Stimulated activated CD8-positive, alpha-beta memory T cell treated with anti-CD3 and anti-CD28 coated beads, Interleukin-4, amount 100 ng/mL, for 4 hours (primary cell): ENCODE data around the gene HOXA7.

ENCODE experiments used
- DNase-seq, 2 donors: peaks; one replicate each; pipeline ENCODE4 v3.0.0-alpha.2; 2020; ENCODE audit warnings: low read depth in 2 of 2, low spot score in 1 of 2

Gene HOXA7

GRCh38 chr7:27148031-27148755 lies 8.3 kb downstream of the HOXA7 start:
- no peak for DNase-seq

- DNase-seq = no peak
Observed at GRCh38 chr7:27147199-27148030, 9.1 kb downstream of the HOXA7 start, which contains the start of gene HOXA6. HOXA6 (minus strand) TSS chr7:27147774; CDS start chr7:27147749, 25 bp downstream.

GRCh38 chr7:27146491-27147198 lies 9.8 kb downstream of the HOXA7 start:
- DNase-seq = no peak

DNA sequence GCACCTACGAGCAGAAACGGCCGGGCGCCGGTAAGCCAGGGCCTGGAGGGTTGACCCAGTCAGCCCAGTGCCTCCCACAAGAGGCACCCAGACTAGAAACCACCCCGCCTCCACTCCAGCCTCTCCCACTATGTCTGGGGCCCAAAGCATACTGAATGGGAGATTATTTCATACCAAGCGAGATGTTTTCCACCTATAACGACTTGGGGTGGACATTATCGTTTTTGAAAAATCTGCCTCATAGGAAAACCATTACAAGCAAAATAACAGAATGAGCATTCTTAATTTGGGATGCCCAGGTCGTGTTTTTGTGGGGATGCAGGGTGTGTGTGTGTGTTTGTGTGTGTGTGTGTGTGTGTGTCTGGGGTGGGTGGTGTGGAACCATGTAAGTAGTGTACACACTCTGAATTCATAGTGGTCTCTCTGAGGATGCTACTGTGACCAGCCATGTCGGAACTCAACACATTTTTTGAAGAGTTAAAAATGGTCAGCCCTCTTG lies 10.5 kb downstream of the HOXA7 start:
- no peak for DNase-seq

GRCh38 chr7:27145165-27145913 lies 11.1 kb downstream of the HOXA7 start:
- DNase-seq = no peak

DNA sequence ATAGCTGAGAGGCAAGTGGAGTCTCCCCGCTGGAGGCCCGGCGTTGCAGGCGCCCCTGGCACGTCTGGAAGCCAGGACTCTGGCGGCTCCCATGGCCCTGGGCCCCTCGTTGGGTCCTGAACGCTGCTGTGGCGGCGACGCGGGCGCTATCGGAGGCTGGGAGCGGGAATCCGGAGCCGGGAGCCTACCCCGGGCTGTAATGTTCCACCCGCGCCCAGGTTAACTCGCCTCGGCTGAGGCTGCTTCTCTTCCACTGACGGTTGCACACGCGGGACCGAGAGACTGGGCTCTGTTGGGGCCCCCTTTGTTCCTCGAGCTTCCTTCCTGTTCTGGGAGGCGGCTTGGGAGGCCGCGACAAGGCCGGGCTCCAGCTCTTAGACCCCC lies 11.7 kb downstream of the HOXA7 start:
- DNase-seq = no peak

DNA sequence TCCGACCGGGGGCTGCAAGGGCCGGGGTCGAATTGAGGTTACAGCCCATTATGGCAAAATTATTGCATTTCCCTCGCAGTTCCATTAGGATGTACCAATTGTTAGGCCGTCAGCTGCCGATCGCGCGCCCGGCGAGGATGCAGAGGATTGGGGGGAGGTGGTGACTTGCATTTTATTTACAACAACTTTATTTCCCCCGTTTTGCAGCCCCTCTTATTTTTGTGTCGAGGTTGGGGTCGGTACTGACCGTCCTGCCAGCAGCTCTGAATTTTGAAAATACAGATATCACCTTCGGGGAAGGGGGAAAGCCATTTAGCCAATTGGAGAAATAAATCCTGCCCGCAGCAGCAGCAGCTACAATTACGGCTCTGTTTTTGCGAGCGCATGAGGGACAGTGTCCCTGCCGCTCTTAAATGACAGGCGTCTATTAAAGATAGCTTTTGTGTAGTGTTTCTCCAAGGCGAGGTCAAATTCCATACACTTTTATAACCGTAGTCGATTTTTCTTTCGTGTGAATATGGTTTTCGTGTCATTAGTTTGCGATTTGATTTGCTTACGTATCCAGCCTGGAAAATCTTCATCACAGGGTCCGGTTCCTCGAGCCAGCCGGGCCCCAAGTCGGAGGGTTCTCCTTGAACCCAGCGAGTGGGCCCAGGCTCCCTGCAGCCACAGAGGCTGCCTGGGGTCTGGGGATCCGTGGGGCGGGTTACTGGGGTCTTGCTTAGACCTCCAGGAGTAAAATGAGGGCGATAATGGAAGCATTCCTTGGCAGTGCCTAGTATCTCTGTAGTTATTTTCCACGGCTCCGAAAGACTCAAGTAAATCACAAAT lies 12.3 kb downstream of the HOXA7 start:
- DNase-seq = no peak

DNA sequence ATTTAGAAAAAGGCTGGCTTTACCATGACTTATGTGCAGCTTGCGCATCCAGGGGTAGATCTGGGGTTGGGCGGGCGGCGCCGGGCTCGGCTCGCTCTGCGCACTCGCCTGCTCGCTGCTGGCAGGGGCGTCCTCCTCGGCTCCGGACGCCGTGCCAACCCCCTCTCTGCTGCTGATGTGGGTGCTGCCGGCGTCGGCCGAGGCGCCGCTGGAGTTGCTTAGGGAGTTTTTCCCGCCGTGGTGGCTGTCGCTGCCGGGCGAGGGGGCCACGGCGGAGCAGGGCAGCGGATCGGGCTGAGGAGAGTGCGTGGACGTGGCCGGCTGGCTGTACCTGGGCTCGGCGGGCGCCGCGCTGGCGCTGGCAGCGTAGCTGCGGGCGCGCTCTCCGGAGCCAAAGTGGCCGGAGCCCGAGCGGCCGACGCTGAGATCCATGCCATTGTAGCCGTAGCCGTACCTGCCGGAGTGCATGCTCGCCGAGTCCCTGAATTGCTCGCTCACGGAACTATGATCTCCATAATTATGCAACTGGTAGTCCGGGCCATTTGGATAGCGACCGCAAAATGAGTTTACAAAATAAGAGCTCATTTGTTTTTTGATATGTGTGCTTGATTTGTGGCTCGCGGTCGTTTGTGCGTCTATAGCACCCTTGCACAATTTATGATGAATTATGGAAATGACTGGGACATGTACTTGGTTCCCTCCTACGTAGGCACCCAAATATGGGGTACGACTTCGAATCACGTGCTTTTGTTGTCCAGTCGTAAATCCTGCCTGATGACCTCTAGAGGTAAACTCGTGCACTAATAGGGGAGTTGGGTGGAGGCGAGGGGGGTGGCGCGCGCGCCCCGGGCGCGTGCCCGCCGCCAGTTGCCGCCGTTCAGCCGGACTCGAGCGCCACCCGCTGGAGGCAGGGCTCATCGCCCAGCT lies 13.2 kb downstream of the HOXA7 start, which contains the start of gene HOXA5:
TSS of gene HOXA5 (minus strand) at position 659 of the 927 bp plus-strand sequence. CDS start at position 585, 74 bp downstream.
- DNase-seq = no peak

DNA sequence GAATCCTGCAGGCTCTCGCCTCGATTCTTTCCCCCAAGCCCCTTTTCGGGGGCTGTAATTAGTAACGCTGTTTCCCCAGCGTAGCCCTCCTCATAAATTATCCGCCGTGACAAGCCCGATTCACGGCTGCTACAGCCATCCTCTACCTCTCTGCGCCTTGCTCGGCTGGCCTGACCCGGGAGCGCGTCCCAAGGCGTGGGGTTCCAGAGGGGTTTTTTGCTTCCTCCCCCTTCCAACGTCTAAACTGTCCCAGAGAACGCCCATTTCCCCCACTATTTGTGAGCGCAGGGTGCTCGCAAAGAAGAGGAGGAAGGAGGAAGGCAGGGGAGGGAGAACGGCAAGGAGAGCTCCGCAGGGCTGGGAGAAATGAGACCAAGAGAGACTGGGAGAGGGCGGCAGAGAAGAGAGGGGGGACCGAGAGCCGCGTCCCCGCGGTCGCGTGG lies 13.9 kb downstream of the HOXA7 start:
- no peak for DNase-seq

DNA sequence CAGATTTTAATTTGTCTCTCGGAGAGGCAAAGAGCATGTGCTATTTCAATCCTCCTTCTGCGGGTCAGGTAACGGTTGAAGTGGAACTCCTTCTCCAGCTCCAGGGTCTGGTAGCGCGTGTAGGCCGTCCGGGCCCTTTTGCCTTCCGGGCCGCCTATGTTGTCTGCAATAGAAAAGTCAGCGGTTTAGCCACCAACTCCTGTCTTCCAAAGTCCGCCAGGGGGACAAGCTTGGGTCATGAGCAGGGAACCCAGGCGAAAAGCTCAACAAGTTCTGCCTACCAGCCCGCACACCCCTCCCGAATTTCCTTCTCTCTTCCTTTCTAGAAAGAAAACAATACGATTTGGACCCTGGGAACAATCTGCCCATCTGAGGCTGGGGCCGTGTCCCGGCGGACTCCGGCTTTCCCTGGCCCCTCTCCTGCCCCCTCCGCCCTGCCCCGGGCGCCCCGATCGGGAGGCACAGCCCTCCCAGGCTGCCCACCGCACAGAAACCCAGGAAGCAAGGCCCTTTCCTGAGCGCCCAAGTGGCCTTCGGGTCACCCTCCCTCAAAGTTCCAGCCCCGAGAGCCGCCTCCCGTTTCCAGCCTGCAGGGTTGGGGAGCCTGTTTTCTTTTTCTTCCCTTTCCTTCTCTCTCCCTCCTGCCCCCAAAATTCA lies 14.4 kb downstream of the HOXA7 start:
- DNase-seq = no peak

DNA sequence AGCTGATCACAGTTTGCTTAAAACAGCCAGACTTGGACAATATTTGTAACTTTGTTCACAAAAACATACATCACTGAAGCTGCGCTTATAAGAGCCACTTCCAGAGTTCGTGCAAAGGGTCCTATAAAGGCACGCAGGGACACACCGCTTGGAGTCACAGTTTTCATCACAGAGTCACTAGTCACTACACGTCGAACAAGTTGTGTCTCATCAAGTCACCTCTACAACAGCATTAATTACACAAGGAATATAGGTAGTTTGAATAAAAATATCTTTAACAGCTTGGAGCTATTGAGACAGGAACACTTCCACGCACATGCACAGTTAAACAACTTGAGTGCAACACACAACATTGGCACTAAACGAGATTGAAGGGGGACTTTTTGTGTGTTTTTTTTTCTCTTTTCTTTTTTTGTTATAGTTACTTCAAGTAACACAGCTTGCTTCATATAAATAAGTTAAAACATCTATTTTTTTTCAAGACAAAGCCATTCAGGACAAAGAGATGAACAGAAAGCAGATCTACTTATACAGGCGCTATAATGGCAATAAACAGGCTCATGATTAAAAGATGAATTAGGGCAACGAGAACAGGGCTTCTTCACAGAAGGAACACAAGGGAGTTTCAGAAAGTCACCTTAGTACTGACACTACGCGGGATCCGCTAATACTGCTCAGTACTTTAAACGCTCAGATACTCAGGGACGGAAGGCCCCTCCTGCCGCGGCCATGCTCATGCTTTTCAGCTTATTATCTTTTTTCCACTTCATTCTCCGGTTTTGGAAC lies 15.1 kb downstream of the HOXA7 start:
- no peak for DNase-seq

DNA sequence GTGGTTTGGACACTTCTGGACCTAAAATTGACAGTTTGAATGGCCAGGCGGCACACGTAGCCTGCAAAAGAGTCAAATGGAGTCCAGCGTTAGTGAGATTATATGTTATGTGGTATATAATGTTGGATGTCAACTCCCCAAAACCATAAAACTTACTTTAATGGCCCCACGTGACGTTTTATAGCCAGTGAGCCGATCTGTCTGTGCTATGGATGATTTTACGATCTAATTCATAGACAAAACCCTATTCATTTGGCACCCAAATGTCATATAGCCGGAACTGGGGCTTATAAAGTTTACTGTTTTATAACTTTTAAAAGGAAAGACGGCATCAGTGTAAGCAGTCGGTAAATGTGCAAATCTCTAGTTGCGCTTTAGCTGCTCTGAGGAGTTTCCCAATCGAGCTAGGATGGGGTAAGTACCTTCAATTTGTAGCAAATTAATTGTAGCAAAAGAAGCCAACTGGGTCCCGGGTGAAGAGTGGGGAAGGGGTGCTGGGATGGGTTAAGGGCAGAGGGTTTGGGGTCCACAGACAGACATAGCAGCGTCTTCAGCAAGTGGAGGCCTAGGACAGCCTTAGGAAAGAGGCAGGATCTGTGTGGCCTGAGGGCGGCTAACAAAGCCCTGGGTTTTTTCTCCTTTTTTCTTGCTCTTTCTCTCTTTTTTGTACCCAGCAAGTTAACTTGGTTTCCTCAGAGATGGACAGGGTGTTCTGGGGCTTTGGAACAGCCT lies 16.2 kb downstream of the HOXA7 start:
- DNase-seq = no peak

GRCh38 chr7:27139334-27140125 lies 16.9 kb downstream of the HOXA7 start:
- no peak for DNase-seq

DNA sequence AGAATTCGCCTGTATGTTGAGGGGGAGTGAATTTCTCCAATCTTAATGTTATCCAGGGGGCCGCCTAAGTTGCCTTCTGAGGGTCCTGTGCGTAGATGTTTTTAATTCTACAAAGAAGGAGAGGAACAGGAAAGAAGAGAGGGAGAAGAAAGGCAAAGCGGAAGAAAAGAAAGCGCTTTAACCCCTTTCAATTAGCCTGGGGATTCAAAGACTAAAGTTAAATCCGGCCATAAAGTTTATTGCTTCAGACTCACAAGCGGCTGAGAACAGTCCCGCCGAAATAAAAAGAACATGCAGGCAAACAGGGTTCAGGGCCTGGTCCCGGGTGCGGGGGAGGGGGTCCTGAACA lies 17.5 kb downstream of the HOXA7 start:
- no peak for DNase-seq

DNA sequence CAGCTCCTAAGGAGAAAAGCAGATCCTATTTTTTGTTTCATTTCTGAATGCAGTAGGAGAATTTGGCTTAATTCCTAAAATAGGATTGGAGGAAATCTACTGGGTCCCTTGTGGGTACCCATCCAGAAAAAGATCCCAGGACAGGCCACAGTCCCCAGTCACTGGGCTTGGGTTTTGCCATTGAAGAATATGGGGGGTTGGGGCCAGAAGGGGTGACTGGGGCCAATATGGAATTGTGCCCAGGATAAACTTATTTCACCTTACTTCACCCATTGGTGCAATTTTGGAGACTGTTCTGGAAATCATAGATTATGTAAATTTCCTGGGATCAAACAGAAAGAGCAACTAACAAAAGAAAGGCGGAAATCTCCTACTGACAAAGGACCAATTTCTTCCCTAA lies 18.0 kb downstream of the HOXA7 start:
- DNase-seq = no peak
